ENCODE measurements around the gene PXK.

DNA sequence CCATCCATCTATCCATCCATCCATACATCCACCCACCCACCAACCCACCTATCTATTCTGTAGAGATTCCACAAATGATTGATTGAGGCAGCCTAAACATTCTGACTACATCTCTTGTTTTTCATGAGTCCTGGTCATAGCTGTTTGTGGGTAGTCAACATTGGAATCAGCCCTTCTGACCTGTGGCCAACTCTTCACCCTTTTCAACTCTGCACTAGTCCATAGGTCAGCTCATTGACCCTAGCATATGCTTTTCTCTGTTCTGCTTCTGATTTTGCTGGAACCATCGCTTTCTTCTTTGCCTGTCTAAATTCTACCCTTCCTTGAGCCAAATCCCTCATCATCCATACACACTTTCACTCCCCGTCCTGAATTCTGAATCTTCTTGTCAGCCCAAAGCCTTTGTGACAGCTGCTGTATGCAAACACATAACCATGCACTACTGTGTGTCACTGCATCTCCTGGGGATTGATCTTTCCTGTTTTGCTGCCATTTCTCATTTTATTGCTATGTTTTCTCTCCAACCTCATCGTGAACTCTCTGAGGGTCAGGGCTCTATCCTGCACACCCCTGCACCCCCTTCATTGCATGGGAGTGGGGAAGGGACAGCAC lies 142.4 kb downstream of the PXK start:
- no peak for TF ChIP-seq POLR2A (IDR thresholded peaks at IDR 0.05)
- TF ChIP-seq, protein P1, sequence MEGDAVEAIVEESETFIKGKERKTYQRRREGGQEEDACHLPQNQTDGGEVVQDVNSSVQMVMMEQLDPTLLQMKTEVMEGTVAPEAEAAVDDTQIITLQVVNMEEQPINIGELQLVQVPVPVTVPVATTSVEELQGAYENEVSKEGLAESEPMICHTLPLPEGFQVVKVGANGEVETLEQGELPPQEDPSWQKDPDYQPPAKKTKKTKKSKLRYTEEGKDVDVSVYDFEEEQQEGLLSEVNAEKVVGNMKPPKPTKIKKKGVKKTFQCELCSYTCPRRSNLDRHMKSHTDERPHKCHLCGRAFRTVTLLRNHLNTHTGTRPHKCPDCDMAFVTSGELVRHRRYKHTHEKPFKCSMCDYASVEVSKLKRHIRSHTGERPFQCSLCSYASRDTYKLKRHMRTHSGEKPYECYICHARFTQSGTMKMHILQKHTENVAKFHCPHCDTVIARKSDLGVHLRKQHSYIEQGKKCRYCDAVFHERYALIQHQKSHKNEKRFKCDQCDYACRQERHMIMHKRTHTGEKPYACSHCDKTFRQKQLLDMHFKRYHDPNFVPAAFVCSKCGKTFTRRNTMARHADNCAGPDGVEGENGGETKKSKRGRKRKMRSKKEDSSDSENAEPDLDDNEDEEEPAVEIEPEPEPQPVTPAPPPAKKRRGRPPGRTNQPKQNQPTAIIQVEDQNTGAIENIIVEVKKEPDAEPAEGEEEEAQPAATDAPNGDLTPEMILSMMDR (IDR thresholded peaks at IDR 0.05): no peak
